NT2/D1 (cell line): Measurements from ENCODE around the gene PPT2.

Experiments used
- DNase-seq: peaks from one replicate; pipeline ENCODE4 v3.0.0-alpha.2; 2011; ENCODE audit warnings: low read depth, low spot score
- H3K27me3 ChIP-seq: 2 replicates; pipeline ENCODE4 v1.6.0; 2011; ENCODE audit warnings: mild to moderate bottlenecking; ENCODE audit not compliant: insufficient read length, insufficient read depth
- H3K36me3 ChIP-seq: 2 replicates; pipeline ENCODE4 v1.6.1; 2011; ENCODE audit warnings: mild to moderate bottlenecking, low read length, mixed read lengths; ENCODE audit not compliant: insufficient read depth, insufficient read length
- H3K4me1 ChIP-seq: 2 replicates; pipeline ENCODE4 v1.5.1; 2011; ENCODE audit not compliant: insufficient read depth, insufficient read length
- H3K4me3 ChIP-seq: 2 replicates; pipeline ENCODE4 v1.5.1; 2011; ENCODE audit warnings: low read depth; ENCODE audit not compliant: insufficient read length
- H3K9ac ChIP-seq: 2 replicates; pipeline ENCODE4 v1.6.0; 2011; ENCODE audit warnings: low read depth; ENCODE audit not compliant: insufficient read length
- H3K9me3 ChIP-seq: 2 replicates; pipeline ENCODE4 v1.5.1; 2011; ENCODE audit warnings: mild to moderate bottlenecking, low read length; ENCODE audit not compliant: insufficient read depth
- SUZ12 ChIP-seq: IDR thresholded peaks from 2 replicates; pipeline ENCODE4 v1.6.1; 2011; ENCODE audit not compliant: insufficient read length, insufficient read depth; ENCODE audit errors: extremely low read depth
- YY1 ChIP-seq: IDR thresholded peaks from 2 replicates; pipeline ENCODE4 v1.6.1; 2011; ENCODE audit not compliant: insufficient read length, insufficient read depth
- ZNF274 ChIP-seq: IDR thresholded peaks from 2 replicates; pipeline ENCODE4 v1.6.1; 2011; ENCODE audit warnings: mild to moderate bottlenecking, low read depth, low read length

The PPT2 gene

GRCh38 chr6:32168807-32169591 lies 15.1 kb downstream of the PPT2 start:
- Histone ChIP-seq H3K4me1 (peaks cover 4% of the 10 kb centered on the region), H3K27me3 (no peaks in the 10 kb centered on the region), H3K4me3 (no peak overlapping the region), H3K9ac (no peak overlapping the region), H3K36me3 (peaks cover 77% of the 10 kb centered on the region), H3K9me3 (no peaks in the 10 kb centered on the region)
- DNase-seq = no peak
- TF ChIP-seq ZNF274 (no peak), YY1 (no peak), SUZ12 (no peak)

- peaks cover 83% of the 10 kb centered on the region for H3K36me3 ChIP-seq
- H3K4me3 ChIP-seq = no peak overlapping the region
- H3K27me3 ChIP-seq = no peaks in the 10 kb centered on the region
- no peaks in the 10 kb centered on the region for H3K9me3 ChIP-seq
- DNase-seq = no peak
- H3K9ac ChIP-seq = no peak overlapping the region
- H3K4me1 ChIP-seq = peaks cover 2% of the 10 kb centered on the region
- TF ChIP-seq ZNF274 (no peak), SUZ12 (no peak), YY1 (no peak)
These were observed 16.4 kb downstream of the PPT2 start for GRCh38 chr6:32170294-32170693.

- no peak overlapping the region for H3K9ac ChIP-seq
- no peak for DNase-seq
- peaks cover 77% of the 10 kb centered on the region for H3K36me3 ChIP-seq
- H3K9me3 ChIP-seq = no peaks in the 10 kb centered on the region
- H3K4me3 ChIP-seq = no peak overlapping the region
- TF ChIP-seq YY1 (no peak), ZNF274 (no peak), SUZ12 (no peak)
- no peaks in the 10 kb centered on the region for H3K27me3 ChIP-seq
- H3K4me1 ChIP-seq = no peaks in the 10 kb centered on the region
These were observed 17.3 kb downstream of the PPT2 start for GRCh38 chr6:32171234-32171633.

GRCh38 chr6:32173051-32173727 lies 19.2 kb downstream of the PPT2 start:
- H3K4me3 ChIP-seq = no peak overlapping the region
- H3K9me3 ChIP-seq = no peaks in the 10 kb centered on the region
- H3K4me1 ChIP-seq = no peaks in the 10 kb centered on the region
- no peak for DNase-seq
- TF ChIP-seq YY1 (no peak), ZNF274 (no peak), SUZ12 (no peak)
- H3K27me3 ChIP-seq = no peaks in the 10 kb centered on the region
- H3K9ac ChIP-seq = no peak overlapping the region
- peaks cover 57% of the 10 kb centered on the region for H3K36me3 ChIP-seq

- Histone ChIP-seq H3K27me3 (no peaks in the 10 kb centered on the region), H3K9ac (no peak overlapping the region), H3K4me1 (no peaks in the 10 kb centered on the region), H3K9me3 (no peaks in the 10 kb centered on the region), H3K4me3 (no peak overlapping the region), H3K36me3 (peaks cover 46% of the 10 kb centered on the region)
- no peak for TF ChIP-seq YY1
- no peak for TF ChIP-seq SUZ12
- no peak for TF ChIP-seq ZNF274
- DNase-seq = no peak
These were observed 20.5 kb downstream of the PPT2 start for GRCh38 chr6:32174416-32174815.

- H3K9me3 ChIP-seq = no peaks in the 10 kb centered on the region
- TF ChIP-seq ZNF274 (no peak), YY1 (no peak), SUZ12 (no peak)
- peaks cover 43% of the 10 kb centered on the region for H3K36me3 ChIP-seq
- peak overlapping the region; percentile 87 for H3K4me3 ChIP-seq
- peak overlapping the region; percentile 95 for H3K9ac ChIP-seq
- no peaks in the 10 kb centered on the region for H3K4me1 ChIP-seq
- H3K27me3 ChIP-seq = no peaks in the 10 kb centered on the region
- no peak for DNase-seq
These were observed 21.4 kb downstream of the PPT2 start for GRCh38 chr6:32175322-32175710.

- peak within 1 kb of the TSS; percentile 95 for H3K9ac ChIP-seq
- TF ChIP-seq SUZ12 = no peak
- no peak for TF ChIP-seq ZNF274
- no peak for TF ChIP-seq YY1
These were observed 22.0 kb downstream of the PPT2 start, which contains the start of gene AGPAT1 for GRCh38 chr6:32175711-32176475. Gene AGPAT1, minus strand, starts transcription at chr6:32176084. Its CDS starts 4,588 bp downstream, at chr6:32171496.

More at GRCh38 chr6:32175711-32176475, 22.0 kb downstream of the PPT2 start, which contains the start of gene AGPAT1:
- Histone ChIP-seq H3K4me1 (no peaks in the 10 kb centered on the region), H3K9me3 (no peaks in the 10 kb centered on the region), H3K27me3 (no peaks in the 10 kb centered on the region), H3K4me3 (peak within 1 kb of the TSS; percentile 87), H3K36me3 (peaks cover 39% of the 10 kb centered on the region)
- DNase-seq = peak; percentile 89
